ENCODE results near the gene PPM1B.
A peak's percentile ranks its signal among the peaks of the same experiment; 100 is the strongest.
"Not testable (repeated sequence)": the region's sequence is repeated elsewhere in the genome, so short reads cannot be mapped to it uniquely, and the experiment has no call there.

PPM1B gene

DNA sequence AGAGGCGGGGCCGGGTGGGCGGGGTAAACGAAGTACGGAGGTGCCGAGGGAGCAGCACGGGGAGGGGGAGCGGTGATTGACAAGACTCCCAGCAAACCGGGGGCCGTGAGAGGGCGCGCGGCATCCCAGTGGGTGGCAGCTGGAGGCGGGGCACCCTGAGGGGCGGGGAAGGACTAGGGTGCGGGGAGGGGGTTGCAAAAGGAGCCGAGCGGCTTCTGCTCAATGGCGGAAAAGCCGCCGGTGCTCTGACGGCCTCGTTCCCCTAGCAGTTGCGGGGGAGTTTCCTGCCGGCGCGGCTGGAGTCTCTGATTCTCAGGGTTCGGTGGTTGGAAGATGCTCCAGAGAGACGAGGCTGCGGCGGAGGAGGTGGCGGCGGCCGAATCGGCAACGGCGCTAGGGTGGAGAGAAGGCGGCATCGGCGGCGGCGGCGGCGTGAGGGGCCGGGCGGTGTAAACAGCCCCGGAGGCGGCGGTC, at the start of gene PPM1B:
PPM1B (plus strand) TSS at position 195 of the 474 bp plus-strand sequence. CDS start 32,325 bp downstream, outside the sequence.
- DNase-seq (ENCODE audit: insufficient read length, low spot score) (peak; percentile 83), FAIRE-seq (no peak)

DNA sequence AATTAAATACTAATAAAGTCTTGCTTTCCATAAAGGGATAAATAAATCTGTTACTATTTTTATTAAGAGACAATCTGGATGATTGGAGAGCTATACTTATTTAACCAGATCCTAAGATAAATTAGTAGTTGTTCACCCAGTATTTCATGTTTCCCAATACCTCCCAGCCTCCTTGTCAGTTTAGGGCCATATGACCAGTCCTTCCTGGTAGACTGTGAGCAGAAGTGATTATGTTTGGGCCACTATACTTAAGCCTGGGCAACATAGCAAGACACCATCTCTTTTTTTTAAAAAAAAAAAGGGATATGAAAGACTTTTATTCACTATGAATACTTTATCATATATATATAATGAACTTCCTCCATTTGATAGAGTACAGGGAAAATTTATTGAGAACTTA, 48.8 kb upstream of the PPM1B start:
- DNase-seq (ENCODE audit: insufficient read length, low spot score) (no peak), FAIRE-seq (no peak)

DNA sequence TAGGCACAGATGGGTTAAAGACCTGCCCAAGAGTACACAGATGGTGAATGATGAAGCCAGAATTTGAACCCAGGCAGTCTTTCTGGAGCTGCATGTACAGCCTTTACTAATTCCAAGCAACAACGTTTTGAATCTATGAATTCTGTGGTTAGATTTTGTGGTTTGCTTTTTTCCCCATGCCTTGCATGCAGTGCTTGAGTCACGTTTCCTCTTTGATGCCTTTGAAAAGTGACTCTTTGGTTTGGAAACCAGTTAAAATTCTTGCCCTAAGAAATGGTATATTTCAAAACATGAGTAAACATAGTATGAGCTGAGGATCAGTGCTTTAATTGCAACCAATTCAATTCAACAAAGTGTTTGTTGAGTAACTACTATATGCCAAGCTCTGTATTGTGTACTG, 48.2 kb upstream of the PPM1B start:
- FAIRE-seq (no peak), DNase-seq (ENCODE audit: insufficient read length, low spot score) (no peak)

DNA sequence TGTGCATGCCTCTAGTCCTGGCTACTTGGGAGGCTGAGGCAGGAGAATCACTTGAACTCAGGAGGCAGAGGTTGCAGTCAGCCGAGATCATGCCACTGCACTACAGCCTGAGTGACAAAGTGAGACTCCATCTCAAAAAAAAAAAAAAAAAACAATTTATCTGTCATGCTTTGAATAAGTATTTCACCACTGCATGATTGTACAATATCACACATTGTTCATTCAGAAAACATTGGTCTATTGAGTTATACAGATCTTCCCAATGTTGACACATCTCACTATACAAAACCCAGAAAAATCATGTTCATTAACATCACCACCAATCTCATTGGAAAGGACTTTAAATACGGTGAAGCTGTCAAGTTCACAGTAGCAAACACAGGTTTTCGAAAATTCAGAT, 46.8 kb upstream of the PPM1B start:
- FAIRE-seq = no peak
- DNase-seq (ENCODE audit: insufficient read length, low spot score) = no peak

DNA sequence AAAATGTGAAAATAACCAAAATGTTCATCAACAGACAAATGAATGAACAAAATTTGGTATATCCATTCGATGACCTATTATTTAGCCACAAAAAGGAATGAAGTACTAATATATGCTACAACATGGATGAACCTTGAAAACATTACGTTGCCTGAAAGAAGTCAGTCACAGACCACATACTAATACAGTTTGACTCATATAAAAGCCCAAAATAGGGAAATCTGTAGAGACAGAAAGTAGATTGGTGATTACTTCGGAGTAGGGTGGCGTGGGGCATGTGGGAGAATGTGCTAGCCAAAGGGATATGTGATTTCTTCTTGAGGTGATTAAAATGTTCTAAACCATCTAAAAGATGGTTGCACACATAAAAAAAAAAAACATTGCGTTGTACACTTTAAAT, 44.2 kb upstream of the PPM1B start:
- FAIRE-seq = no peak

DNA sequence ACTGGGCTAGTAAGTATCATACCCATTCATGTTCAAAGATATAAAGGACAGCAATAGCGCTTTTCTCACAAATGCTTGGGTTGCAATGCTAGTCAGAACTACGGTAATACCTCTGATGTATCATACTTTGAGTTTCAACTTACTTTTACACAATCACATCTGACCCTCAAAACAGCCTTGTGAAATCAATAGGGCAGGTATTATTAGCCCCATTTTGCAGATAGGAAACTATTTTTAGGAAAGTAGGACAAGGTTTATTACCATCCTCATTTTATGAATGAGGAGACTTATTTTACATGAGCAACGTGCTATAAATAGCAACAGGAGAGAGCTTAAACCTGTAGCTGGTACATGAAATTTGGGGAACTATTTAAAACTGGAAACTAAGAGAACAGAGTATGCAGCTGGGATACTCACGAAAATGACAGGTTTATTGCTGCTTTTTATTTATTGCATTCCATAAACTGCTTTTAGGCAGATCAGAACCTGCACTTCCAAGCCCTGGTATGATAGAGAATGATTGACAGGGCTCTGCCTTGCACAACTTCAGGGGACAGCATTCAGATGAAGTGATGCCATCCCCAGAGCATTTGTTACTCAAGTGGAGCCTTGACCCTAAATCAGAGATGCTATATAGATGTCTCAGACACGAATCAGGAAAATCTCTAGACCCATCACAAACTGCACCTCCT, 42.4 kb upstream of the PPM1B start:
- no peak for DNase-seq (ENCODE audit: insufficient read length, low spot score)
- no peak for FAIRE-seq

More for the DNA sequence above, 44.2 kb upstream of the PPM1B start:
- DNase-seq (ENCODE audit: insufficient read length, low spot score) = no peak

DNA sequence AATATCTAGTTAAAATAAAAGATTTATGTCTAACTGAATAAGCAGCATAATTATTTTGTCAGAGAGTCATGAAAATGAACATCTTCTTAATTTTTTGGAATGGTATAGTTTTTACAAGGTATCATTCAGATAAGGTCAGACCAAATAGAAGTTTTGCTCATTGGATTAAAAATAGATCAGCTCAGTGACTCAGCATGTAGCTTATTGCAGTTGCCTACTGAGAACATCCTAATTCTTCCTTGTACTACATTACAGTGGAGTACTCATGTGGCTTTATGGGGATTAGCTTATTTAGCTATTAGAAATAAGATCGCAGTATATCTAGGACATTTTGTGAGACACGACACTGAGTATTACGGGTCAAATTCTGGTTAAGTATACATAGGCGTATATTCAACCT, 38.2 kb upstream of the PPM1B start:
- no peak for FAIRE-seq
- DNase-seq (ENCODE audit: insufficient read length, low spot score) = no peak

DNA sequence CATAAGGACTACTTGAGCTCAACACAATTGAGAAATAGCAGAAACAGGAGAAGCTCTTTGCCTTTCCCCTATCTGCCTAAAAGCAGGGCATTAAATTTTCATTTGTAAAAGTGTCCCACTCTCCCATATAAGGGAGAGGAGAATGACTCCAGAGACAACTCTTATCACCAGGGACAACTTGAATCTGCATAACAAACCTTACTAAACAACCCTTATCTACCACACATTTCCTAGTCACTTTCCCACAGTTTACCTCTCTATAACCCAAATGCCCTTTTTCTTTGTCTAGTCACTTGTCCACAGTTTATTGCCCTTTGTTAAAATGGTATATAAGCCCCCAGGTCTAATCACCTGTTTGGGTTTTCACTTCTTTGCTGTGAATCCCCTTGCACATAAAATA, 37.5 kb upstream of the PPM1B start:
- DNase-seq (ENCODE audit: insufficient read length, low spot score) = no peak
- FAIRE-seq = no peak

DNA sequence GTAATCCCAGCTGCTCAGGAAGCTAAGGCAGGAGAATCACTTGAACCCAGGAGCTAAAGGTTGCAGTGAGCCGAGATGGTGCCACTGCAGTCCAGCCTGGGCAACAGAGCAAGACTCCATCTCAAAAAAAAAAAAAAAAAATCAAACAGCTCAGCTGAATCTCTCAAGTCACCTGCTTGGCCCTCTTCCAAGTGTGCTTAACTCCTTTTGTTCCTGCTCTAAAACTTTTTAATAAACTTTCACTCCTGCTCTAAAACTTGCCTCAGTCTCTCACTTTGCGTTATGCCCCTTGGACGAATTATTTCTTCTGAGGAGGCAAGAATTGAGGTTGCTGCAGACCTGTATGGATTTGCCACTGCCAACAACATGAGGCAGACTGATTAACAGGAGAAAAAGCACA, 35.1 kb upstream of the PPM1B start:
- not testable (repeated sequence) for FAIRE-seq; DNase-seq (ENCODE audit: insufficient read length, low spot score)

DNA sequence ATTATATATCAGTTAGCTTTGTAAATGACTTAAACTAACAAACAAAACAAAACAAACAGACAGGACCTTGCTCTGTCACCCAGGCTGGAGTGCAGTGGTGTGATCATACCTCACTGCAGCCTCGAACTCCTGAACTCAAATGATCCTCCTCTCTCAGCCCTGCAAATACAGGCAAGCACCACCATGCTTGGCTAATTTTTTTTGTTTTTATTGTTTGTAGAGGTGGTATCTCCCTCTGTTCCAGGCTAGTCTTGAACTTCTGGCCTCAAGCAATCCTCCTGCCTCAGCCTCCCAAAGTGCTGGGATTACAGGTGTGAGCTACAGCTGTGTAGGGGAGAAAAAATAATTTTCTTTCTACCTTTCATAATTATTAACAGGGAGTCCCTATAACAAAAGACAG, 33.8 kb upstream of the PPM1B start:
- no peak for FAIRE-seq

DNA sequence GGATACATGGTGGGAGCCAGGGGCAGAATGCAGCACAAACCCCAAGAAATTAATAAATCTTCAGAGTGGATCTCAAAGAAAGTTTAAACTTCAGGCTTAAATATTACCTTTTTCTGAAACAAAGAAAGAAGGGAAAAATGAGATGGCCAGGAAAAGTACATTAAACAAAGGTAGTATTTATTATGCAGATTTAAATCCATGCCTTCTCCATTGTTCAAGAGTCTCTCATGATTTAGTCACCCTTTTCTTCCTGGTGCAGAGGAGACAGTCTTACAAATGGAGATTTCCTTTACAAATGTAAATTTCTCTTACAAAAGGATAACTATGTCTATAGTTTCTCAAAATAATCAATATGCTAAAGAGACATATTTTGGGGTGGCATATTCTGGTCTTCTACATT, 33.4 kb upstream of the PPM1B start:
- DNase-seq (ENCODE audit: insufficient read length, low spot score) (no peak), FAIRE-seq (no peak)

More for the DNA sequence above, 33.8 kb upstream of the PPM1B start:
- no peak for DNase-seq (ENCODE audit: insufficient read length, low spot score)

DNA sequence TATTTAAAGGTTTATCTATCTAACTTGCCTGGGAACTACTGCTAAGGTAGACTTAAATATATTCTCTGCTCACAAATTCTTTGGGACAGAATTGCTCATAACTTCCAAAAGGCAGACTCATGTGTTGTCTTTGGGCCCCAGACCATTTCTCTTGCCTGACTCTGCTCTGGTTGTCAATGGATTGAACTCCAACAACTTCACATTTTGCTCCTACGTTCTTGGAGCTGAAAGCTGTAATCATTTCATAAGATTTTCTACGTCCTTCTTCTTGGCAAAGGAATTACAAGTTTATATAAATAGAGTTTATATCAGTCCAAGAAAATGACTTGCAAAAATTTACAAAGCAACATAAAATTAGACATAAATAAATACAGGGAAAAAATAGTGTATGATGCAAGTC, 32.9 kb upstream of the PPM1B start:
- no peak for DNase-seq (ENCODE audit: insufficient read length, low spot score)
- no peak for FAIRE-seq

DNA sequence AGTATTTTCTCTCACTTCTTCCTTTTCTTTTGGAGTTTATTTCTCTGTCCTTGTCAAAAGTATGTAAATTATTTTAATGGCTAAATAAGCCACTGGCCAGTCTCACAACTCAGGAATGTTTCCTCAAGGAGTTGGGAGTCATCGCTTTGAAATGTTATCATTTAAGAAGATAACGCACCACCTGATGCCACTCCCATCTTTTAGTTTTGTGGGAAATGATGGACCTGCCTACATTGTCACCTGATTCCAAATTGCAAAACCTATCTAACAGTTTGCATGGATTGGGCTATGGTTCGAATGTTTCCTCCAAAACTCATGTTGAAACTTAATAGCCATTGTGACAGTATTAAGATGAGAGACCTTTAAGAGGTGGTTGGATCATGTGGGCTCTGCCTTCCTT, 32.4 kb upstream of the PPM1B start:
- no peak for FAIRE-seq

DNA sequence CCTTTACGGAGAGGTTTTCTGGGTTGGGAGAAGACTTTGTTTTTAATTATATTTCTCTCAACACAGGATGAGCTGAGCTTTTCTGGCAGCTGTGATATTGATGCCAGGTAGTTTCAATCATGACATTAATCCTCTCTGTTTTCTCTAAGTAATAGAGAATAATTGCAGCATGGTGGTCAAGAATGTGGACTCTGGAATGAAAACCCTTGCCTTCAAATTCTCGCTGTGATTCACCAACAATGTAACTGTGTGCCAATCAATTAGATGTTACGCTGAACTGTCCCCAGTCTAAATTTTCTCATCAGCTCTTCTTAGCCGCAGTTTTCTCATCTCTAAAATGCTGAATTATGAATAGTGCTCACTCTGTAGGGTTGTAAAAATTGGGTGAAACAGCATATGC, 31.6 kb upstream of the PPM1B start:
- FAIRE-seq (no peak), DNase-seq (ENCODE audit: insufficient read length, low spot score) (no peak)

More for the DNA sequence above, 32.4 kb upstream of the PPM1B start:
- DNase-seq (ENCODE audit: insufficient read length, low spot score) = no peak

DNA sequence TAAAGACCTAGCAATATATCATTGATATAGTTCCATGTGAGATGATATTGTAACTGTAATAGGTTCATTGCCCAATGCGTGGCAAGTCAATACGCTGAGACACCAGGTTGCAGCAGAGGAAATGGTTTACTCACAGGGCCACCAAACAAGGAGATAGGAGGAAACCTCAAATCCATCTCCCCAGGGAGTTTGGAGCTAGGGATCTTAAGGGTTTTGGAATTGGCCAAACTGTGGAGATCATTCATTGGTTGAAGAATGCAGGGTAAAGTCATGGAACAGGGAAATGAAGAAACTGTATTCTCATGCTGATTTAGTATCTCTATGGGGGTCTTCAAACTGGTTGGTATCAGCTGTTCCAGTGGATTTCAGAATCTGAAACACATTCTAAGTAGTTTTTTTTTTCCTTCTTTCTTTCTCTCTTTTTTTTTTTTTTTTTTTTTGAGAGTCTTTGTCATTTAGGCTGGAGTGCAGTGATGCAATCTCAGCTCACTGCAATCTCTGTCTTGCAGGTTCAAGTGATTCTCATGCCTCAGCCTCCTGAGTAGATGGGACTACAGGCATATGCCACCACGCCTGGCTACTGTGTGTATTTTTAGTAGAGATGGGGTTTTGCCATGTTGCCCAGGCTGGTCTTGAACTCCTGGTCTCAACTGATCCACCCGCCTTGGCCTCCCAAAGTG, 30.7 kb upstream of the PPM1B start:
- FAIRE-seq = no peak
- no peak for DNase-seq (ENCODE audit: insufficient read length, low spot score)

DNA sequence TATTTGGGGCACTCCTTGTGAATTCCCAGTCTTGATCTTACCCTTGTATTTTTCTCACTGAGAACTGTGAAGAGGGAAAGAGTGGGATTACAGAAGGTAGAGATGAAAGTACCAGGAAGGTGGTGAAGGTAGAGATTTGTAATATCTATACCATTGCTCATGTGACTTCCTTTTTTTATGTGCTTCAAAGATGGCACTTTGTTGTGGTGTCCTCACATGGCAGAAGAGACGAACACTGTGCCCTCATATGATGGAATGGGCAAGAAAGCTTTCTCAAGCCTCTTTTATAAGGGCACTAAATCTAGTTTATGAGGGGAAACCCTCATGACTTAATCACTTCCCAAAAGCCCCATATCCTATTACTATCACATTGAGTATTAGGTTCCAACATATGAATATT, 28.9 kb upstream of the PPM1B start:
- no peak for DNase-seq (ENCODE audit: insufficient read length, low spot score)
- FAIRE-seq = no peak

DNA sequence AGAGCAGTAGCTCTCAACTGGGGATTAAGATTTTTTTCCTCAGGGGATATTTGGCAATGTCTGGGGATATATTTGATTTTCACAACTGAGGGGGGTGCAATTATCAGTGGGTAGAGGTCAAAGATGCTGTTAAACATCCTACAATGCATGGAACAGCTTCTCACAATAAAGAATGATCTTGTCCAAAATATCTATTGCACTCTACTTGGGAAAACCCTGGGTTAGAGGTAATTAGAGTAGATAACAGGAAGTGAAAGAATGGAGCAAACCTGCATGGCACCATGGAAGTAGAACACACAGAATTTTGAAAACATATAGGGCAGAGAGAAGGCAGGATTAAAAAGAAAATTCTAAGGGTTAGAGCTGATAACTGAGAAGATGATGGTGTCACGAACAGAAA, 26.4 kb upstream of the PPM1B start:
- DNase-seq (ENCODE audit: insufficient read length, low spot score) (no peak), FAIRE-seq (no peak)

DNA sequence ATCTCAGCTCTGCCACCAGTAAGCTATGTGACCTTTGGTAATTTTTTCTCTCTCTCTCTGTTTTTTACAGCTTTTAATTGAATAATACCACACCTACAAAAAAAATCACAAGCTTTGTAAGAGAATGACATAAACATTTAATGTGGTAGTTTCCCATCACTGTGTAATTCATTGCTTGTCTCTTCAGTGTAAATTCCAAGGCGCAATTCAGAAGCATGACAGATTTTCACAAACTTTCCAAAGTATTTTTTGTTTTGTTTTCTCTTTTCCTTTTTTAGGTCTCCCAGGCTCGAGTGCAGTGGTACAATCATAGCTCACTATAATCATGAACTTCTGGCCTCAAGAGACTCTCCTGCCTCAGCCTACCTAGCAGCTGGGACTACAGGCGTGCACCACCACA, 25.0 kb upstream of the PPM1B start:
- FAIRE-seq = no peak
- no peak for DNase-seq (ENCODE audit: insufficient read length, low spot score)

DNA sequence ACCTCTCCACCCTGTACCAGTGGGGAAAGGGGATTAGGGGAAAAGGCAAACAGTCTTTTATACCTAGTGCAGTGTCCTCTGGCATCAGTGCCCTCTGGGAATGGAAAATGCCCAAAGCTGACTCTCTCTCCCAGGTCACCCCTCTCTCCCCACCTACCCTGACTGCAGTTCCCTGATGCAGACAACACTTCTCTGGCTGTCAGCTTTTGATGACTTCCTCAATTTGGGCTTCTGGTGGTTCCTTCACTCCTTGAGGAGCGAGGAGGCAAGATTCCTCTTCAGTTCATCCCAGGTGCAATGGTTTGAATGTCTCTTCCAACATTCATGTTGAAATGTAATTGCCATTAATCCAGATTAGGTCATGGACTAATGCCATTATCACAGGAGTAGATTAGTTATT, 19.7 kb upstream of the PPM1B start:
- DNase-seq (ENCODE audit: insufficient read length, low spot score) = no peak

DNA sequence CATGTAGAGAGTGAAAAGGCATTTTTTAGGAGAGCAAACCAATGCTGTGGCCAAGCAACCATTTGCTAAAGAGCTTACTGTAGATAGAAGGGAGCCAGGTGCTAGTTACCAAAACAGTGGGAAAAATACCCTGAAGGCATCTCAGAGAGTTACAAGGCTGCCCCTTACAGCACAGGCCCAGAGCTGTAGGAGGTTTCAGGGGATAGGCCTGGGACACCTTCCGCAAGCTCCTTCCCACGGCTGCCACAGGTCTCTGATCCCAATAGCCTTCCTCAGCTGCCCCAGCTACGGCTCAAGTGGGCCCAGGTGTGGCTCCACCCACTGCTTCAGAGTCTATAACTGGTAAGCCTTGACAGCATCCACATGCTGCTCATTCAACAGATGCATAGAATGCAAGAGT, 18.2 kb upstream of the PPM1B start:
- DNase-seq (ENCODE audit: insufficient read length, low spot score) (no peak), FAIRE-seq (no peak)

More for the DNA sequence above, 19.7 kb upstream of the PPM1B start:
- FAIRE-seq = no peak

DNA sequence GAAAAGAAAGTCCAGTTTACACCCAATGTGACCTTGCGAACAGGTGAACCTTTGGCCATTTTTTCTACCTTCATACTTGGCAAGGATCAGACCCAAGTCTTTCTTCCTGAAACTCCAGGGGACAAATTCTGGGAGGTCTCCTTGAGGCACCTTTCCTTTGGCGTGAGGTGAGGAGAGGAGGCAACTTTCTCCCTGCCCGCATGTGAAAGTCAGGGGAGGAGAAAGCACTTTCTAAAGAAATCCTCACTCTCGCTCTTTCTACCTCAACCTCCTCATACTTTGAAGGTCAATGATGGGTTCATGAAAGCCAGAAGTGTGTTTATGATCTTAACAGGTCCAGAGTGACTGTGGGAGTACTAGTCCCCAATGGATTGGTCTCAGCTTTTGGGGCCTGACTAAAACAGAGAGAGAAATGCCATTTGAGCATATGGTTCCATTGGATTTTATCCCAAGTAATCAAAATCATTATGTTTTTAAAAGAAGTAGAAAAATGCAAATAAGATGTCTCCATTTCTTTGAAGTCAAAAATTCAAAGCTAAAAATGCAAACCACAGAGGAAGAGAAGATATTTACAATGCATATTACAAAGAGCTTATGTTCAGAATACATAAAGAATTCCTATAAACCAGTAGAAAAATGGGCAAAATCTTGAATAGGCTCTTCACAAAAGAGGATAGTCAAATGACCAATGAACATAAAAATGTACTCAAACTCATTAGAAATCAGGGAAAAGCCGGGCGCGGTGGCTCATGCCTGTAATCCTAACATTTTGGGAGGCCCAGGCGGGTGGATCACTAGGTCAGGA, 15.6 kb upstream of the PPM1B start:
- DNase-seq (ENCODE audit: insufficient read length, low spot score) (no peak), FAIRE-seq (no peak)

Measured in GM19239 (cell line).